ENCODE results near the gene FAM13C. TPM values are rescaled to one million over a fixed set of nuclear protein-coding genes. Genes with fewer than 3 reads are reported as not detected.
A peak's percentile ranks its signal among the peaks of the same experiment; 100 is the strongest.

The FAM13C gene
- total and polyA plus RNA-seq, 12 donors, result 8.9 to 92.8 (median 34.1) TPM

GRCh38 chr10:59383436-59383835 is 21.1 kb upstream of the FAM13C start:
- no peak for DNase-seq
- Histone ChIP-seq H3K4me1 (replicated peaks in 1 of 2) (peaks cover 0 to 33% of the 10 kb centered on the region in 2 donors), H3K27me3 (no peaks in the 10 kb centered on the region), H3K9me3 (replicated peaks in 1 of 3) (no peaks in the 10 kb centered on the region), H3K36me3 (replicated peaks in 1 of 2) (no peaks in the 10 kb centered on the region), H3K27ac (peak overlapping the region in 2 of 5 donors; percentile 50 to 64), H3K4me3 (no peak overlapping the region)
- intact Hi-C loops (cut with DNase I), result no loop called here
- WGBS, 4 donors, result 52 to 74% (median 68%) methylated on average over 1 of the region's 1 CpG
- TF ChIP-seq POLR2A (IDR thresholded peaks at IDR 0.05), result no peak
- TF ChIP-seq CTCF (IDR thresholded peaks at IDR 0.05), result no peak

GRCh38 chr10:59382831-59383295 is 20.5 kb upstream of the FAM13C start:
- Histone ChIP-seq H3K36me3 (replicated peaks in 1 of 2) (no peaks in the 10 kb centered on the region), H3K9me3 (replicated peaks in 1 of 3) (no peaks in the 10 kb centered on the region), H3K4me1 (replicated peaks in 1 of 2) (peaks cover 0 to 27% of the 10 kb centered on the region in 2 donors), H3K27ac (peak overlapping the region in 3 of 5 donors; percentile 1 to 64 (median 50)), H3K4me3 (no peak overlapping the region), H3K27me3 (no peaks in the 10 kb centered on the region)
- WGBS, 4 donors, result 23 to 33% (median 26%) methylated on average over 3 of the region's 3 CpGs
- TF ChIP-seq CTCF (IDR thresholded peaks at IDR 0.05), result no peak
- no peak for TF ChIP-seq POLR2A (IDR thresholded peaks at IDR 0.05)
- intact Hi-C loops (cut with DNase I), result no loop called here
- peak in 2 of 7 donors; percentile 29 to 65 for DNase-seq

- H3K4me3 ChIP-seq, result no peak overlapping the region
- no peaks in the 10 kb centered on the region for H3K36me3 ChIP-seq (replicated peaks in 1 of 2)
- intact Hi-C loops (cut with DNase I), result no loop called here
- no peaks in the 10 kb centered on the region for H3K27me3 ChIP-seq
- peaks cover 0 to 21% of the 10 kb centered on the region in 2 donors for H3K4me1 ChIP-seq (replicated peaks in 1 of 2)
- TF ChIP-seq CTCF (IDR thresholded peaks at IDR 0.05) (no peak), POLR2A (IDR thresholded peaks at IDR 0.05) (no peak)
- H3K27ac ChIP-seq, result peak overlapping the region in 1 of 5 donors; percentile 64
- H3K9me3 ChIP-seq (replicated peaks in 1 of 3), result no peaks in the 10 kb centered on the region
- 57 to 72% (median 64%) methylated on average over 1 of the region's 1 CpG for WGBS, 4 donors
- DNase-seq, result no peak
Measured at GRCh38 chr10:59381687-59382086, 19.3 kb upstream of the FAM13C start.

- Histone ChIP-seq H3K4me3 (no peak overlapping the region), H3K9me3 (replicated peaks in 1 of 3) (no peaks in the 10 kb centered on the region), H3K4me1 (replicated peaks in 1 of 2) (peaks cover 0 to 8% of the 10 kb centered on the region in 2 donors), H3K27ac (no peak overlapping the region), H3K27me3 (no peaks in the 10 kb centered on the region), H3K36me3 (replicated peaks in 1 of 2) (no peaks in the 10 kb centered on the region)
- 80 to 95% (median 86%) methylated on average over 3 of the region's 3 CpGs for WGBS, 4 donors
- TF ChIP-seq CTCF (IDR thresholded peaks at IDR 0.05) (no peak), POLR2A (IDR thresholded peaks at IDR 0.05) (no peak)
- DNase-seq, result no peak
- intact Hi-C loops (cut with DNase I), result no loop called here
Measured at GRCh38 chr10:59376846-59377245, 14.5 kb upstream of the FAM13C start.
